Subcutaneous adipose tissue (tissue), 4 donors: ENCODE measurements around the gene KCNAB2. TPM values are rescaled to one million over a fixed set of nuclear protein-coding genes. Genes with fewer than 3 reads are reported as not detected.

ENCODE experiments used
- CTCF ChIP-seq: fragments of 450-650 bp; IDR thresholded peaks from one replicate; pipeline ENCODE4 v1.5.1; 2016; ENCODE audit warnings: low read depth, mild to moderate bottlenecking, control low read depth, antibody characterized with exemption, moderate library complexity
- total RNA-seq, 4 donors: library from RNA; depleted of rRNA; stranded (reverse); fragments of >200 nt; gene quantifications; one replicate each; pipeline ENCODE4 v1.1.0, GENCODE V29; 2016

KCNAB2 gene
- total RNA-seq, 4 donors from 2014 or later: 10.2 to 48.6 (median 18.2) TPM

DNA sequence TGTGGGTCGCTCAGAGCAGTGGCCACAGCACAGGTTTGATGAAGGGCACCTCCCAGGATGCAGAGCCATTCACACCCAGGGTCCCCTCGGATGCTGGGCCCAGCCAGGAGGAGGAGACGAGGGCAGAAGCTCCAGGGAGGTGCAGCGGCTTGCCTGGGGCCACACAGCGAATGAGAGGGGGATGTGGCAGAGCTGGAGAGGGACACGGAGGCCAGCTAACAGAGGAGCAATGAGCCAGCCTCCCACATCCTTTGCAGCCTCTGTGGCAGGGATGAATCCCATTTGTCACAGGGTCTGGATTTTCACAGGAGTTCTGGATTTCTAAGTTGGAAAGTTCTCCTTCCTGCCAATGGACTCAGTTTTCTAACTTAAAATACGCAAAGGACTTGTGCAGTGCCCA, 98.5 kb downstream of the KCNAB2 start:
- TF ChIP-seq CTCF: no peak

DNA sequence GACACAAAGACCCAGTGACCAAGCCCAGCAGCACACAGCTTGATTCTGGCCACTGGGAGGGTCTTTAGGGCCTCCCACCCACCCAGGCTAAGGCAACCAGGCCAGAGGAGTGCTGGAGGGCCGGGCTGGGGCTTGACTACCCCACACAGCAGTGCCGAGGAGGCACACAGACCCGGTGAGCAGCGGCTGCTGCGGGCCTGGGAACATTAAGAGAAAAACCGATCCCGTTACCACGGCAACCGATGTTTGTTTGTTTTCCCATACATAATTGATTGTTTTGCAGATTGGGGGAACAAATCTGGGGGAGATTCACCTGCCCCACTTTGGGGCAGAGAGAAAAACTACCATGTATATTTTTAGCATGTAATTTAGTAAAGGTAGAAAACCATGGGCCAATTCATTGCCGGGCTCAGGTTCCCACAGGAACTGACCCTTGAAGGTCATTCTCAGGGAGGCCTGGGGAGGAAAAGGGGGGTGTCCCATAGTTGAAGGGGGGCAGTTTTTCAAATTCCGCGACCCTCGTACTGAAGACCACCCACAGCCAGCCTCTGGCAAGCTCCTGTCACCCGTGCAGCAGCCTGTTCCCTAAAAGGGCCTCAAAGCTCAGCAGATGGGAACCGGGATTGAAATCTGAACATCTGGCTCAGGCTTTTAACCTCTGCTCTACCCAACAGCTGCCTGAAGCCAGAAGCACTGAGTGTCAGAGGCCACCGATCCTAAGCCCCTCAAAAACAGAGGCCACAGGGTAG, 99.1 kb downstream of the KCNAB2 start:
- TF ChIP-seq CTCF: no peak

DNA sequence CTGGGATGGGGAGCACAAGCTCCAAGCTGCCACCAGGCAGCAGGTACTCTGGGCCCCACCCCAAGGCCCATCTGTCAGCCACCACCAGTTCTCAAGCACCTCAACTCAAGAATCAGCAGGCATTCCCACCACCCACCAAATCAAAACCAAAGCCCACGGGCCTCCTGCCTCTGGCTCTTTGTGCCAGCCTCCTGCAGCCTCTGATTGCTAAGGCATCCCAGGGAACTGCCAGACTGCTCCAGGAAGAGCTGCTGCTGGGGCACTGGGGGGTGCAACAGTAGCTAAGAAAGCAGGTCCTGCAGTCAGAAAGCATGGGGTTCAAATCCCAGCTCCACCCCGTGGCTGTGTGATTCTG, 99.7 kb downstream of the KCNAB2 start:
- no peak for TF ChIP-seq CTCF

DNA sequence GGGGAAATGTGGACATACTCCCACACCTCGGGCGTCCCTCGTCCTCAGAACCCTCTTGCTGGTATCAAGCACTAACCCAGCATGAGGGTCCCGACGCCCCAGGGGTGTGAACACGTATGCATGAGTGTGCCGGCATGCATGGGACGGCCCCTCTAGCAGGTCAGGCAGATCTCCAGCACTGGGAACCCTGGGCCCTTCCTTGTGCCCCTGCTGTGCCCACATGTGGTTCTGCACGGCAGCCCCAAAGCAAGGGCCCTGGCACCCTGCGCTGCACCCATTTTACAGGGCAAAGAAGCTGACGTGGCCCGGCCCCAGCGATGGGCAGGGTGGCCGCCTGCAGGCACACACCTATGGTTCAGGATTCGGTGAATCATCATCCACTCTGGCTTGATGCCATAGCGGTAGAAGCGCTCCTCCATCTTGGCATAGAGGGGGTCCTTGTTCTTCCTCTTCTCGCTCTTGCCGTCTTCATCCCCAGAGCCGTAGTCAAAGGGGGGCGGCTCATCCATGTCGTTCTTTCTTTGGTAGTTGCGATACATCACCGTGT, 100.2 kb downstream of the KCNAB2 start:
- TF ChIP-seq CTCF: no peak

DNA sequence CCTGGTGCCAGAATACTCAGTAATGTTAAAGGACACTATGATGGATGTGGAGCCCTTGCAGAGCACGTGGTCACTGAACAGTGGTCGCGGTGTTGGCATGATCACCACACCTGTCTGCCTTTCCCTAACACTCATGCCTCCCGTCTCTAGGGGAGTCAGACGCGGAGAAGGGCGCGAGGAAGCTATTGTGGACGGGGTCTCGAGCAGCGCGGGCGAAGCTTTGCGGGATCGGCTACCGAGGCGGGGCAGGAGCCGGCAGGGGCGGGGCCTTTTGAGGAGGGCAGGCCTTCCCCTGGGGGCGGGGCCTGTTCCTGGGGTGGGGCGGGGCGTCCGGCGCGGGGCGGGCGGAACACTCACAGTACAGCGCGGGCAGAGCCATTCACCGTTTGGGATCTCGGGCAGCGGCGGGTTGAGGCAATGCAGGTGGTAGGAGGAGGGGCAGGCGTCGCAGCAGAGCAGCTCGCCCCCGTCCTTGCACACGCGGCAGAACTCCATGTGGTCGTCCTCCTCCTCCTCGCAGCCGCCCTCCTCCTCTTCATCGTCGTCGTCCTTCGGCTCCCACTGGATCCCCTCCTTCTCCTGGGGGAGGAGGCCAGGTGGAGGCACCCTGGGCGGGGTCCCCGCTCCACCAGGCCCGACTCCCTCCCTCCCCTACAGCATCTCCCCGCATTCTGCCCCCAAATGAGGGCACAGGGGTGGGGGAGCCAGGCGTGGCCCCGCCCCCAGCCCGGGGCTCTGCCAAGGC, 103.0 kb downstream of the KCNAB2 start:
- no peak for TF ChIP-seq CTCF

DNA sequence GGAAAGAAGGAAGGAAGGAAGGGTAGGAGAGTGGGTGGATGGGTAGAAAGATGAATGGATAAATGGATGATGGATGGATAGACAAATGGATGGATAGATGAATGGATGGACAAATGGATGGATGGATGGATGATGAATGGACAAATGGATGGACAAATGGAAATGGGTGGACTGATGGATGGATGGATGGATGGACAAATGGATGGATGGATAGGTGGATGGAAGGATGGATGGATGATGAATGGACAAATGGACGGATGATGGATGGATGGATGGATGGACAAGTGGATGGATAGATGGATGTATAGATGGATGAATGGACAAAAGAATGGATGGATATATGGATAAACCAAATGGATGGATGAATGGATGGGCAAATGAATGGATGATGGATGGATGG, 103.9 kb downstream of the KCNAB2 start:
- no peak for TF ChIP-seq CTCF
